ENCODE measurements around the gene DLGAP4.

- TF ChIP-seq RXRA (IDR thresholded peaks at IDR 0.05; ENCODE audit: insufficient read depth, low read depth, low read length) (no peak), ATF2 (IDR thresholded peaks at IDR 0.05; ENCODE audit: low read length) (no peak), BCL11A (IDR thresholded peaks at IDR 0.05; ENCODE audit: low read depth in 2 of 2, low read length in 2 of 2) (no peak), GABPA (IDR thresholded peaks at IDR 0.05; ENCODE audit: borderline replicate concordance, insufficient read depth, low read length) (no peak), POLR2A (IDR thresholded peaks at IDR 0.05; ENCODE audit: control extremely low read depth in 1 of 2, low read depth in 2 of 2, low read length in 2 of 2) (no peak), RAD21 (IDR thresholded peaks at IDR 0.05 in 1 of 2, conservative IDR thresholded peaks at IDR 0.05 in 1 of 2; ENCODE audit: low read depth in 2 of 2, low read length in 2 of 2) (no peak), ZNF274 (IDR thresholded peaks at IDR 0.05; ENCODE audit: borderline replicate concordance, extremely low read depth, low read length) (no peak), YY1 (IDR thresholded peaks at IDR 0.05; ENCODE audit: low read depth, low read length) (no peak), SIN3A (conservative IDR thresholded peaks at IDR 0.05 in 1 of 2, IDR thresholded peaks at IDR 0.05 in 1 of 2; ENCODE audit: low read depth in 1 of 2, low read length in 2 of 2) (no peak), JUND (IDR thresholded peaks at IDR 0.05; ENCODE audit: low read length) (no peak)
- TF ChIP-seq, protein P1, sequence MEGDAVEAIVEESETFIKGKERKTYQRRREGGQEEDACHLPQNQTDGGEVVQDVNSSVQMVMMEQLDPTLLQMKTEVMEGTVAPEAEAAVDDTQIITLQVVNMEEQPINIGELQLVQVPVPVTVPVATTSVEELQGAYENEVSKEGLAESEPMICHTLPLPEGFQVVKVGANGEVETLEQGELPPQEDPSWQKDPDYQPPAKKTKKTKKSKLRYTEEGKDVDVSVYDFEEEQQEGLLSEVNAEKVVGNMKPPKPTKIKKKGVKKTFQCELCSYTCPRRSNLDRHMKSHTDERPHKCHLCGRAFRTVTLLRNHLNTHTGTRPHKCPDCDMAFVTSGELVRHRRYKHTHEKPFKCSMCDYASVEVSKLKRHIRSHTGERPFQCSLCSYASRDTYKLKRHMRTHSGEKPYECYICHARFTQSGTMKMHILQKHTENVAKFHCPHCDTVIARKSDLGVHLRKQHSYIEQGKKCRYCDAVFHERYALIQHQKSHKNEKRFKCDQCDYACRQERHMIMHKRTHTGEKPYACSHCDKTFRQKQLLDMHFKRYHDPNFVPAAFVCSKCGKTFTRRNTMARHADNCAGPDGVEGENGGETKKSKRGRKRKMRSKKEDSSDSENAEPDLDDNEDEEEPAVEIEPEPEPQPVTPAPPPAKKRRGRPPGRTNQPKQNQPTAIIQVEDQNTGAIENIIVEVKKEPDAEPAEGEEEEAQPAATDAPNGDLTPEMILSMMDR (IDR thresholded peaks at IDR 0.05; ENCODE audit: control extremely low read depth in 1 of 3, insufficient read depth in 1 of 3, low read depth in 1 of 3, low read length in 3 of 3) = no peak
- TF ChIP-seq, protein P2, sequence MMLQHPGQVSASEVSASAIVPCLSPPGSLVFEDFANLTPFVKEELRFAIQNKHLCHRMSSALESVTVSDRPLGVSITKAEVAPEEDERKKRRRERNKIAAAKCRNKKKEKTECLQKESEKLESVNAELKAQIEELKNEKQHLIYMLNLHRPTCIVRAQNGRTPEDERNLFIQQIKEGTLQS (IDR thresholded peaks at IDR 0.05; ENCODE audit: insufficient read depth, low read depth, low read length) = no peak
- TF ChIP-seq, protein P3, sequence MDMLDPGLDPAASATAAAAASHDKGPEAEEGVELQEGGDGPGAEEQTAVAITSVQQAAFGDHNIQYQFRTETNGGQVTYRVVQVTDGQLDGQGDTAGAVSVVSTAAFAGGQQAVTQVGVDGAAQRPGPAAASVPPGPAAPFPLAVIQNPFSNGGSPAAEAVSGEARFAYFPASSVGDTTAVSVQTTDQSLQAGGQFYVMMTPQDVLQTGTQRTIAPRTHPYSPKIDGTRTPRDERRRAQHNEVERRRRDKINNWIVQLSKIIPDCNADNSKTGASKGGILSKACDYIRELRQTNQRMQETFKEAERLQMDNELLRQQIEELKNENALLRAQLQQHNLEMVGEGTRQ (IDR thresholded peaks at IDR 0.05; ENCODE audit: low read length) = no peak
These were observed 98.4 kb downstream of the DLGAP4 start for GRCh38 chr20:36404435-36404978.

All from H1 (cell line).